ENCODE data around the gene NFATC3. TPM values are rescaled to one million over a fixed set of nuclear protein-coding genes. Genes with fewer than 3 reads are reported as not detected.

NFATC3 gene
- total and polyA plus RNA-seq, 8 donors: 34.6 to 65.8 (median 39.9) TPM

DNA sequence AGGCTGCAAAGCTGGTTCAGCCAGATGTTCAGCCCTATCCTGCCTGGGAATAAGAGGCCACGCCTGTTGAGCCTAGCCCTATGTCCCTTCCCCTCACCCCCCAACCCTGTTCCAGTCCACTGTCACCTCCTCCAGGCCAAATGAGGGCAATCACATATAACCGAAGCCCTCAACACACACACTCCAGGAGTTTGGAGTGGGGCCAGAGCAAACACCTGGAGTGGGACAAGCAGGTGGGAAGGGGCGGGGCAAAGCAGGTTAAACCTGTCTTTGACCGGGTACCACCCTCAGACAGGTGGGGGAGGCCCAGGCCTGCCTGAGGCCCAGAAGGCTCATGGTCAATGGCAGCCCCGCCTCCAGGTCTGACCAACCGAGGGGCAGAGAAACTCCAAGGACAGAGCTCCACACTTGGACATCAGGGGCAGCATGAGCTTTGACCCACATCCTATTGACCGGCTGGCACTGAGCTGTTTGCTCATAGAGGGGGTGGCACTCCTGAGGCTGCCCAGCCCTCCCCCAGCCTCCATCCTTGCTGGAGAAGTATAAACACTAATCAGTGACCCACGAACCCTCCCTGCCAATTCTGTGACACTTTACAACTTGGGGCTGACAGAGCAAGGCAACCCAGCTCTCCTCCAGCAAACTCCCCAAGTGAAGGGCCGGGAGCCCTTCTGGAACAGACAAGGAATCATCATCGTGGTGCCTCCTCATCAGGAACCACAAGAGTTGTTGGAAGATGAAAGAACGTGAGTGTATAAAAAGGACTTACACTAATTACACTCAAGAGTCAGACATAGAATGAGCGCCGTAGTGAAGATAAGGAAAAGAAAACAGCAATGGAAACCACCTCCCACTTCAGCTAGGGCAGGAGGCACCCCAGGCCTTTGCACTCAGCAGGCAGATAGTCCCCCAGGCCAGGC is 149.3 kb downstream of the NFATC3 start:
- peak in 3 of 4 donors; percentile 89 to 91 (median 90) for DNase-seq
- Histone ChIP-seq H3K27me3 (peaks cover 0 to 24% of the 10 kb centered on the region in 2 donors), H3K4me3 (peak overlapping the region; percentile 59 to 72), H3K36me3 (peaks cover 0 to 33% of the 10 kb centered on the region in 2 donors), H3K4me1 (peaks cover 5 to 43% of the 10 kb centered on the region in 2 donors), H3K27ac (peak overlapping the region; percentile 75 to 91), H3K9me3 (no peaks in the 10 kb centered on the region)
- intact Hi-C loops (cut with DNase I): no loop called here
- no peak for TF ChIP-seq CTCF (IDR thresholded peaks at IDR 0.05)
- peak; percentile 48 for ATAC-seq

GRCh38 chr16:68235108-68235886 is 150.1 kb downstream of the NFATC3 start:
- no peaks in the 10 kb centered on the region for H3K9me3 ChIP-seq
- no peak for TF ChIP-seq CTCF (IDR thresholded peaks at IDR 0.05)
- peaks cover 0 to 25% of the 10 kb centered on the region in 2 donors for H3K36me3 ChIP-seq
- peaks cover 0 to 24% of the 10 kb centered on the region in 2 donors for H3K27me3 ChIP-seq
- DNase-seq: peak in 2 of 4 donors; percentile 49 to 84
- H3K27ac ChIP-seq: peak overlapping the region; percentile 75 to 91
- peak overlapping the region; percentile 59 to 72 for H3K4me3 ChIP-seq
- peak; percentile 4 for ATAC-seq
- H3K4me1 ChIP-seq: peaks cover 5 to 51% of the 10 kb centered on the region in 2 donors
- intact Hi-C loops (cut with DNase I): no loop called here

- no peak for ATAC-seq
- Histone ChIP-seq H3K9me3 (no peaks in the 10 kb centered on the region), H3K36me3 (peaks cover 0 to 20% of the 10 kb centered on the region in 2 donors), H3K4me1 (peaks cover 5 to 51% of the 10 kb centered on the region in 2 donors), H3K27ac (peak within 1 kb of the TSS; percentile 85 to 91), H3K4me3 (peak within 1 kb of the TSS; percentile 59 to 72), H3K27me3 (peaks cover 0 to 24% of the 10 kb centered on the region in 2 donors)
- intact Hi-C loops (cut with DNase I): no loop called here
- no peak for DNase-seq
- no peak for TF ChIP-seq CTCF (IDR thresholded peaks at IDR 0.05)
These were observed 150.6 kb downstream of the NFATC3 start, which contains the start of gene ESRP2 for GRCh38 chr16:68235887-68236136. Gene ESRP2, minus strand, starts transcription at chr16:68236127. Its CDS starts 82 bp downstream, at chr16:68236045.

DNA sequence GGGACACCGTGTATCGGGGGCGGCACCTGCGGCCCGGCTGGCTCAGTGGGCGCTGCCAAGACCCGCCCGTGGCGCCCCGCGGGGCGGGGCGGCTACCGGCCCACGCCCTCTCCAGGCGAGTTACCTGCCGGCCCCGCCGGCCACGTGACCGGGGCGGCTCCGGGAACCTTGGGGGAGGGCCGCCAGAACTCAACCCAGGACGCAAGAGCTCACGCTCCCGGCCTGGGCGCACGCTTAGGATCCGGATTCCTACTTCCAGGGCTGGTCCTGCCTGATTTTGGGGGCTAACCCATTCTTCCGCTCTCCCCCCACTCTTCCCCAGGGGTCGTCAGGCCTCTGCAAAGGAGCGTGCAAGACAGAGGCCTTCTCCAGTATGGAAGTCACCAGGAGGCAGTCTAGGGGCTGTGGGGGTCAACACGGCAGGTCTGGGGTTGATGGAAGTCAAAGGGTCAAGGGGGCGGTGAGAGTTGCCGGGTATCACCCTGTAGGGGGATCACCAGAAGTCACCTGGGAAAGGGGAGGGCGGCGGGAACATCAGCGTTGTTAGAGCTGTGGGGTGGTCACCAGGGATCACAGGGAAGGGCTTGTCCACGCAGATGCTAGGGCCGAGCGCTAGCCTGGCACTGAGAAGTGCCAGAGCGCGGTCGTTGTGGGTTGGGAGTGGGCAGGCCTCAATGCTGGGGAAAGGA is 151.1 kb downstream of the NFATC3 start:
- Histone ChIP-seq H3K9me3 (no peaks in the 10 kb centered on the region), H3K36me3 (peaks cover 0 to 15% of the 10 kb centered on the region in 2 donors), H3K4me3 (peak overlapping the region; percentile 59 to 72), H3K4me1 (peaks cover 5 to 51% of the 10 kb centered on the region in 2 donors), H3K27me3 (peaks cover 0 to 24% of the 10 kb centered on the region in 2 donors), H3K27ac (peak overlapping the region; percentile 85 to 91)
- TF ChIP-seq CTCF (IDR thresholded peaks at IDR 0.05): no peak
- ATAC-seq (peak; percentile 46), DNase-seq (peak in 3 of 4 donors; percentile 84 to 93 (median 84))
- intact Hi-C loops (cut with DNase I): no loop called here

Measured in left lung (tissue), 10 donors.